SK-N-SH treated with all-trans-retinoic acid at 6 μM for 48 hours (cell line): ENCODE data around the gene CETN3.

ENCODE experiments used
- ARNTL ChIP-seq: fragments of 450-650 bp; formaldehyde crosslinking; IDR thresholded peaks from 2 replicates; pipeline ENCODE4 v1.5.0; 2020; ENCODE audit warnings: low read depth, mild to moderate bottlenecking, moderate library complexity, borderline replicate concordance
- CREB5 ChIP-seq: fragments of 250-450 bp; sonication (Bioruptor Pico); IDR thresholded peaks from 2 replicates; pipeline ENCODE4 v1.5.1; 2020; ENCODE audit warnings: low read depth, mild to moderate bottlenecking, moderate library complexity
- CSRNP3 ChIP-seq: fragments of 250-450 bp; sonication (Bioruptor Pico); IDR thresholded peaks from 2 replicates; pipeline ENCODE4 v1.5.1; 2021; ENCODE audit warnings: mild to moderate bottlenecking, moderate library complexity
- GLIS3 ChIP-seq: fragments of 250-450 bp; sonication (Bioruptor Pico); IDR thresholded peaks from 2 replicates; pipeline ENCODE4 v1.5.0; 2020; ENCODE audit warnings: mild to moderate bottlenecking, moderate library complexity
- OSR1 ChIP-seq: fragments of 250-450 bp; sonication (Bioruptor Pico); IDR thresholded peaks from 2 replicates; pipeline ENCODE4 v1.8.0; 2022; ENCODE audit warnings: moderate library complexity, mild to moderate bottlenecking, inconsistent platforms
- PATZ1 ChIP-seq: fragments of 250-450 bp; sonication (Bioruptor Pico); IDR thresholded peaks from 2 replicates; pipeline ENCODE4 v1.8.0; 2020; ENCODE audit warnings: mild to moderate bottlenecking, moderate library complexity, borderline replicate concordance
- PPARA ChIP-seq: fragments of 250-450 bp; sonication (Bioruptor Pico); IDR thresholded peaks from 2 replicates; pipeline ENCODE4 v1.5.0; 2020; ENCODE audit warnings: mild to moderate bottlenecking, borderline replicate concordance
- TCF4 ChIP-seq: fragments of 250-450 bp; sonication (Bioruptor Pico); IDR thresholded peaks from 2 replicates; pipeline ENCODE4 v1.8.0; 2021; ENCODE audit warnings: mild to moderate bottlenecking, moderate library complexity, borderline replicate concordance
- TOX ChIP-seq: fragments of 250-450 bp; sonication (Bioruptor Pico); IDR thresholded peaks from 2 replicates; pipeline ENCODE4 v1.8.0; 2021; ENCODE audit warnings: mild to moderate bottlenecking, moderate library complexity, borderline replicate concordance

- TF ChIP-seq TCF4 (no peak), OSR1 (CRISPR knock-in tag) (no peak), ARNTL (no peak), PPARA (no peak), CREB5 (CRISPR knock-in tag) (no peak), GLIS3 (CRISPR knock-in tag) (no peak), PATZ1 (CRISPR knock-in tag) (no peak), TOX (CRISPR knock-in tag) (no peak), CSRNP3 (CRISPR knock-in tag) (no peak)
These were observed 58.5 kb downstream of the CETN3 start for GRCh38 chr5:90351101-90351500.
